ENCODE data around the gene CDKN2B-AS1. TPM values are rescaled to one million over a fixed set of nuclear protein-coding genes. Genes with fewer than 3 reads are reported as not detected.

Gene CDKN2B-AS1
- total and polyA plus RNA-seq, 3 donors from 2014 or later = 2.2 to 3.5 (median 3.0) TPM

GRCh38 chr9:22064957-22065356, 70.4 kb downstream of the CDKN2B-AS1 start:
- H3K4me1 ChIP-seq = no peaks in the 10 kb centered on the region
- H3K9me3 ChIP-seq = no peaks in the 10 kb centered on the region
- H3K4me3 ChIP-seq = no peak overlapping the region
- WGBS, 2 donors = 83 to 92% methylated on average over 2 of the region's 2 CpGs
- no peak for TF ChIP-seq CTCF (IDR thresholded peaks at IDR 0.05)
- no peak for TF ChIP-seq POLR2A (IDR thresholded peaks at IDR 0.05)
- no peak for DNase-seq
- intact Hi-C loops (cut with DNase I; ENCODE audit: low total_unique reads) = no loop called here
- H3K27me3 ChIP-seq = no peaks in the 10 kb centered on the region
- no peak overlapping the region for H3K27ac ChIP-seq
- H3K36me3 ChIP-seq (ENCODE audit: low read depth, missing control alignments) = no peaks in the 10 kb centered on the region

- 74 to 79% methylated on average over 4 of the region's 4 CpGs for WGBS, 2 donors
- Histone ChIP-seq H3K4me3 (no peak overlapping the region), H3K27ac (no peak overlapping the region), H3K36me3 (ENCODE audit: low read depth, missing control alignments) (no peaks in the 10 kb centered on the region), H3K4me1 (no peaks in the 10 kb centered on the region), H3K27me3 (no peaks in the 10 kb centered on the region), H3K9me3 (no peaks in the 10 kb centered on the region)
- no peak for DNase-seq
- intact Hi-C loops (cut with DNase I; ENCODE audit: low total_unique reads) = no loop called here
- TF ChIP-seq CTCF (IDR thresholded peaks at IDR 0.05) = no peak
- no peak for TF ChIP-seq POLR2A (IDR thresholded peaks at IDR 0.05)
Observed at GRCh38 chr9:22065431-22066200, 71.0 kb downstream of the CDKN2B-AS1 start.

GRCh38 chr9:22067196-22067595, 72.6 kb downstream of the CDKN2B-AS1 start:
- Histone ChIP-seq H3K27me3 (no peaks in the 10 kb centered on the region), H3K4me1 (no peaks in the 10 kb centered on the region), H3K4me3 (no peak overlapping the region), H3K9me3 (no peaks in the 10 kb centered on the region), H3K27ac (no peak overlapping the region), H3K36me3 (ENCODE audit: low read depth, missing control alignments) (no peaks in the 10 kb centered on the region)
- 77 to 93% methylated on average over 4 of the region's 4 CpGs for WGBS, 2 donors
- TF ChIP-seq POLR2A (IDR thresholded peaks at IDR 0.05) (no peak), CTCF (IDR thresholded peaks at IDR 0.05) (no peak)
- intact Hi-C loops (cut with DNase I; ENCODE audit: low total_unique reads) = no loop called here
- no peak for DNase-seq

GRCh38 chr9:22068369-22068768, 73.8 kb downstream of the CDKN2B-AS1 start:
- Histone ChIP-seq H3K9me3 (no peaks in the 10 kb centered on the region), H3K36me3 (ENCODE audit: low read depth, missing control alignments) (no peaks in the 10 kb centered on the region), H3K27ac (no peak overlapping the region), H3K27me3 (no peaks in the 10 kb centered on the region), H3K4me3 (no peak overlapping the region), H3K4me1 (no peaks in the 10 kb centered on the region)
- no peak for DNase-seq
- intact Hi-C loops (cut with DNase I; ENCODE audit: low total_unique reads) = no loop called here
- WGBS, 2 donors = 77 to 81% methylated on average over 8 of the region's 8 CpGs
- TF ChIP-seq CTCF (IDR thresholded peaks at IDR 0.05) (no peak), POLR2A (IDR thresholded peaks at IDR 0.05) (no peak)

GRCh38 chr9:22073349-22073748, 78.8 kb downstream of the CDKN2B-AS1 start:
- TF ChIP-seq POLR2A (IDR thresholded peaks at IDR 0.05) (no peak), CTCF (IDR thresholded peaks at IDR 0.05) (no peak)
- intact Hi-C loops (cut with DNase I; ENCODE audit: low total_unique reads) = no loop called here
- 90% methylated on average over 1 of the region's 1 CpG for WGBS, 2 donors
- Histone ChIP-seq H3K27me3 (no peaks in the 10 kb centered on the region), H3K4me1 (no peaks in the 10 kb centered on the region), H3K36me3 (ENCODE audit: low read depth, missing control alignments) (no peaks in the 10 kb centered on the region), H3K4me3 (no peak overlapping the region), H3K9me3 (no peaks in the 10 kb centered on the region), H3K27ac (no peak overlapping the region)
- DNase-seq = no peak
